Esophagus squamous epithelium (tissue), 5 donors: ENCODE measurements around the gene SLIT1. TPM values are rescaled to one million over a fixed set of nuclear protein-coding genes. Genes with fewer than 3 reads are reported as not detected.

ENCODE experiments used
- DNase-seq: peaks from one replicate; lab custom pipeline; 2025; lab: John Stamatoyannopoulos, UW
- H3K27ac ChIP-seq, 4 donors: fragments of 200-600 bp; sonication (generic); one replicate each; pipeline ENCODE4 v1.5.1; 2016 to 2019; ENCODE audit warnings: mild to moderate bottlenecking in 1 of 4
- H3K27me3 ChIP-seq, 4 donors: fragments of 200-600 bp; sonication (generic); 1 replicate in 3 of 4; 2 replicates in 1 of 4; pipeline versions ENCODE4 v1.5.1 to v1.6.0; 2017 to 2021; ENCODE audit warnings: antibody characterized with exemption in 1 of 4
- H3K36me3 ChIP-seq, 3 donors: fragments of 200-600 bp; sonication (generic); one replicate each; pipeline ENCODE4 v1.5.1; 2016 to 2019
- H3K4me1 ChIP-seq, 3 donors: fragments of 200-600 bp; sonication (generic); one replicate each; pipeline ENCODE4 v1.5.1; 2017 to 2019
- H3K4me3 ChIP-seq, 4 donors: fragments of 200-600 bp; sonication (generic); 1 replicate in 3 of 4; 2 replicates in 1 of 4; pipeline ENCODE4 v1.5.1; 2016 to 2019; ENCODE audit warnings: mild to moderate bottlenecking in 2 of 4, moderate library complexity in 1 of 4
- H3K9me3 ChIP-seq, 3 donors: fragments of 200-600 bp; sonication (generic); one replicate each; pipeline ENCODE4 v1.5.1; 2016 to 2019
- CTCF ChIP-seq, 6 experiments: fragments of 450-650 bp in 4 of 6; fragments of 200-600 bp in 2 of 6; sonication (generic) in 2 of 6; IDR thresholded peaks; one replicate each; pipeline ENCODE4 v1.5.1; 2016 to 2019; ENCODE audit warnings: antibody characterized with exemption in 6 of 6, mild to moderate bottlenecking in 4 of 6, moderate library complexity in 4 of 6
- POLR2A ChIP-seq, 4 donors: fragments of 450-650 bp; IDR thresholded peaks; one replicate each; pipeline ENCODE4 v1.6.1; 2017; ENCODE audit warnings: antibody characterized with exemption in 4 of 4, mild to moderate bottlenecking in 4 of 4, moderate library complexity in 3 of 4
- WGBS, 2 donors: methylation state at CpG; one replicate each; pipeline ENCODE4 v1.1.5; 2018; 5-methylcytosine and 5-hydroxymethylcytosine counted together
- intact Hi-C: fragments of 100-400 bp; cut with DNase I; formaldehyde crosslinking; loops from one replicate; pipeline ENCODE4 v1.15.0; 2022
- total RNA-seq, 4 donors: library from RNA; depleted of rRNA; stranded (reverse); fragments of >200 nt; gene quantifications; one replicate each; pipeline ENCODE4 v1.1.0, GENCODE V29; 2016
- donor health status: DM: yes; HTN: yes; CAD: no.

The SLIT1 gene
- total RNA-seq, 4 donors from 2014 or later: not detected

- no peaks in the 10 kb centered on the region for H3K9me3 ChIP-seq
- H3K27me3 ChIP-seq: peaks cover 0 to 41% (median 0%) of the 10 kb centered on the region in 4 donors
- WGBS, 2 donors: 84 to 100% methylated on average over 1 to 7 of the region's 14 CpGs
- H3K36me3 ChIP-seq: no peaks in the 10 kb centered on the region
- TF ChIP-seq CTCF (IDR thresholded peaks at IDR 0.05): no peak
- no peak for TF ChIP-seq POLR2A (IDR thresholded peaks at IDR 0.05)
- no peak for DNase-seq
- no peak overlapping the region for H3K4me3 ChIP-seq
- H3K4me1 ChIP-seq: no peaks in the 10 kb centered on the region
- intact Hi-C loops: loop anchor here (10.0 kb wide), 1 partner anchor 130 kb away; no protein-coding TSS in a partner anchor
- H3K27ac ChIP-seq: no peak overlapping the region
Observed at GRCh38 chr10:97204826-97205679, 19.3 kb upstream of the SLIT1 start.

GRCh38 chr10:97203220-97203619 lies 17.5 kb upstream of the SLIT1 start:
- intact Hi-C loops: loop anchor here (10.0 kb wide), 1 partner anchor 128 kb away; no protein-coding TSS in a partner anchor
- DNase-seq: no peak
- no peak overlapping the region for H3K27ac ChIP-seq
- H3K4me3 ChIP-seq: no peak overlapping the region
- TF ChIP-seq POLR2A (IDR thresholded peaks at IDR 0.05): no peak
- TF ChIP-seq CTCF (IDR thresholded peaks at IDR 0.05): no peak
- 83 to 87% methylated on average over 7 of the region's 7 CpGs for WGBS, 2 donors
- H3K36me3 ChIP-seq: no peaks in the 10 kb centered on the region
- H3K27me3 ChIP-seq: peaks cover 0 to 40% (median 0%) of the 10 kb centered on the region in 4 donors
- no peaks in the 10 kb centered on the region for H3K4me1 ChIP-seq
- no peaks in the 10 kb centered on the region for H3K9me3 ChIP-seq

- Histone ChIP-seq H3K27ac (no peak overlapping the region), H3K27me3 (peaks cover 0 to 61% (median under 1%) of the 10 kb centered on the region in 4 donors), H3K36me3 (no peaks in the 10 kb centered on the region), H3K9me3 (no peaks in the 10 kb centered on the region), H3K4me3 (no peak overlapping the region), H3K4me1 (peaks cover 0 to 12% (median 5%) of the 10 kb centered on the region in 3 donors)
- TF ChIP-seq CTCF (IDR thresholded peaks at IDR 0.05) (no peak), POLR2A (IDR thresholded peaks at IDR 0.05) (no peak)
- 30 to 56% methylated on average over 6 of the region's 6 CpGs for WGBS, 2 donors
- intact Hi-C loops: loop anchor here (10.0 kb wide), 1 partner anchor 126 kb away; no protein-coding TSS in a partner anchor
- no peak for DNase-seq
Observed at GRCh38 chr10:97200616-97201015, 14.9 kb upstream of the SLIT1 start.

DNA sequence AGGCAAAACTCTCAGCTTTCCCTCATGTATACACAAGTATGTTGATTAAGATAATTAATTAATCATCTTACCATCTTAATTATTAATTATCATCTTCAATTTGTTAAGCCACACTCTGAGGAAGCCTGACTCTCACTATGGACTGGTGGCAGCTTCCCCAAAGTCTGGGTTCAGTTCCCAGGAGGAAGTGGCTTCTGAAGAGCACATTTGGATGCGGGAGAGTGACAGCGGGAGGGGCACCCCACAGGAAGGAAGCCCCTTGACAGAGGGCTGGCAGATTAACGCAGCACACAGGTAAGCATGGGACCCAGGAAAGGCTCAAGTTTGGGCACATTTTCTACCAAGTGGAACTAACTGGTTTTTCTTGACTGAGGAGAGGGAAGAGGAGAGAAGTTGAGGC lies 13.4 kb upstream of the SLIT1 start:
- no peaks in the 10 kb centered on the region for H3K36me3 ChIP-seq
- TF ChIP-seq CTCF (IDR thresholded peaks at IDR 0.05): no peak
- no peak for TF ChIP-seq POLR2A (IDR thresholded peaks at IDR 0.05)
- no peaks in the 10 kb centered on the region for H3K9me3 ChIP-seq
- peaks cover 0 to 13% (median 5%) of the 10 kb centered on the region in 3 donors for H3K4me1 ChIP-seq
- no peak overlapping the region for H3K4me3 ChIP-seq
- no peak overlapping the region for H3K27ac ChIP-seq
- DNase-seq: no peak
- intact Hi-C loops: no loop called here
- H3K27me3 ChIP-seq: peaks cover 0 to 67% (median 4%) of the 10 kb centered on the region in 4 donors
- WGBS, 2 donors: 45% methylated on average over 3 of the region's 3 CpGs; no CpG with 5 or more reads in 1 of the 2 donors

DNA sequence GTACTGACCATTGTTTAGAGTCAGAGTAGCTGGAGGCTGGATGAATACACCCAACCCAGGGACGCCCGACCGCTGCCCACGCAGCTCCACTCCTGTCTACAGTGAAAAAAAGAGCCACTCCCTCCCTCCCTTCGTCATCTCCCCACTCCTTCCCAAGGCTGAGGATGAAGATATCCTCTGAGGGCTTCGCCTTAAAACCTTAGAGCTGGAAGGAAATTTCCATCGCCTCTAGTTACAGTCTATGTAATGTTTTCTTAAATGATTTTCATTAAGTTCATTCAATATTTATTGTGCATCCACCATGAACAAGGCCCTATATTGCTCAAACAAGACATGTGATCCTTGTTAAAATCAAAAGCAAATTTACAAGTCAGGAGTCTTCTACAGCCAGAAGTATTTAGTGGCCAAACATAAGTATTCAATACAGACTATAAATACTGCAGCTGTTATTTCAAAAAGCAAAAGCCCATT lies 11.3 kb upstream of the SLIT1 start:
- H3K9me3 ChIP-seq: no peaks in the 10 kb centered on the region
- no peak for TF ChIP-seq CTCF (IDR thresholded peaks at IDR 0.05)
- no peak for TF ChIP-seq POLR2A (IDR thresholded peaks at IDR 0.05)
- H3K4me1 ChIP-seq: peaks cover 0 to 13% (median 5%) of the 10 kb centered on the region in 3 donors
- no peak for DNase-seq
- peaks cover 0 to 80% (median 4%) of the 10 kb centered on the region in 4 donors for H3K27me3 ChIP-seq
- no peak overlapping the region for H3K27ac ChIP-seq
- intact Hi-C loops: no loop called here
- no peaks in the 10 kb centered on the region for H3K36me3 ChIP-seq
- 42 to 48% methylated on average over 7 of the region's 7 CpGs for whole genome bisulfite sequencing, 2 donors
- H3K4me3 ChIP-seq: no peak overlapping the region
